ENCODE results near the gene COL25A1.
"Not testable (repeated sequence)": the region's sequence is repeated elsewhere in the genome, so short reads cannot be mapped to it uniquely, and the experiment has no call there.

The COL25A1 gene

GRCh38 chr4:109010521-109010920 is 291.9 kb downstream of the COL25A1 start:
- no peak for DNase-seq (ENCODE audit: low spot score)

- DNase-seq (ENCODE audit: low spot score), result no peak
These were observed 292.5 kb downstream of the COL25A1 start for GRCh38 chr4:109009909-109010308.

- DNase-seq (ENCODE audit: low spot score), result no peak
These were observed 294.5 kb downstream of the COL25A1 start for GRCh38 chr4:109007976-109008375.

- DNase-seq (ENCODE audit: low spot score), result peak; percentile 7
These were observed 296.9 kb downstream of the COL25A1 start for GRCh38 chr4:109005523-109005922.

GRCh38 chr4:109004418-109004817 is 298.0 kb downstream of the COL25A1 start:
- DNase-seq (ENCODE audit: low spot score), result no peak

- DNase-seq (ENCODE audit: low spot score), result no peak
These were observed 298.5 kb downstream of the COL25A1 start for GRCh38 chr4:109003964-109004363.

- peak; percentile 8 for DNase-seq (ENCODE audit: low spot score)
These were observed 310.7 kb downstream of the COL25A1 start for GRCh38 chr4:108991551-108992328.

- no peak for DNase-seq (ENCODE audit: low spot score)
These were observed 313.8 kb downstream of the COL25A1 start for GRCh38 chr4:108988464-108989195.

GRCh38 chr4:108984495-108984894 is 318.0 kb downstream of the COL25A1 start:
- DNase-seq (ENCODE audit: low spot score), result not testable (repeated sequence)

- no peak for DNase-seq (ENCODE audit: low spot score)
These were observed 319.9 kb downstream of the COL25A1 start for GRCh38 chr4:108982402-108983185.

GRCh38 chr4:108980455-108981239 is 321.8 kb downstream of the COL25A1 start:
- no peak for DNase-seq (ENCODE audit: low spot score)

GRCh38 chr4:108979759-108980158 is 322.7 kb downstream of the COL25A1 start:
- no peak for DNase-seq (ENCODE audit: low spot score)

- DNase-seq (ENCODE audit: low spot score), result no peak
These were observed 324.4 kb downstream of the COL25A1 start for GRCh38 chr4:108978066-108978465.

- no peak for DNase-seq (ENCODE audit: low spot score)
These were observed 329.7 kb downstream of the COL25A1 start for GRCh38 chr4:108972613-108973283.

GRCh38 chr4:108971473-108971872 is 331.0 kb downstream of the COL25A1 start:
- no peak for DNase-seq (ENCODE audit: low spot score)

- DNase-seq (ENCODE audit: low spot score), result no peak
These were observed 336.9 kb downstream of the COL25A1 start for GRCh38 chr4:108965472-108966076.

GRCh38 chr4:108965016-108965415 is 337.4 kb downstream of the COL25A1 start:
- no peak for DNase-seq (ENCODE audit: low spot score)

- no peak for DNase-seq (ENCODE audit: low spot score)
These were observed 338.5 kb downstream of the COL25A1 start for GRCh38 chr4:108963910-108964309.

GRCh38 chr4:108959491-108959890 is 343.0 kb downstream of the COL25A1 start:
- DNase-seq (ENCODE audit: low spot score), result no peak

- no peak for DNase-seq (ENCODE audit: low spot score)
These were observed 347.6 kb downstream of the COL25A1 start for GRCh38 chr4:108954880-108955279.

- no peak for DNase-seq (ENCODE audit: low spot score)
These were observed 348.5 kb downstream of the COL25A1 start for GRCh38 chr4:108953941-108954340.
